ENCODE results near the gene REXO4. TPM values are rescaled to one million over a fixed set of nuclear protein-coding genes. Genes with fewer than 3 reads are reported as not detected.

Gene REXO4
- total and polyA plus RNA-seq, 10 of the 15 experiments (the other 5 are each of a cell fraction or from before 2014, with no cell fraction given): 2.7 to 43.9 (median 30.5) TPM

- TF ChIP-seq BHLHE40 (IDR thresholded peaks at IDR 0.05; ENCODE audit: borderline replicate concordance in 1 of 2, low read depth in 2 of 2, low read length in 1 of 2) (peak in 1 of 2 experiments; percentile 37; a peak in 1 of 4 replicates), POU2F2 (IDR thresholded peaks at IDR 0.05; ENCODE audit: borderline replicate concordance, low read depth, low read length) (peak; percentile 99), NKRF (conservative IDR thresholded peaks at IDR 0.05) (no peak), MEF2A (IDR thresholded peaks at IDR 0.05; ENCODE audit: insufficient read depth, low read depth, low read length) (0 out of 2 replicates have a peak, but pooled peaks have one; percentile 11), MTA3 (IDR thresholded peaks at IDR 0.05; ENCODE audit: borderline replicate concordance, low read length) (no peak), CUX1 (IDR thresholded peaks at IDR 0.05; ENCODE audit: insufficient replicate concordance, low read depth, low read length) (no peak), HDAC2 (IDR thresholded peaks at IDR 0.05) (no peak), SPI1 (IDR thresholded peaks at IDR 0.05; ENCODE audit: borderline replicate concordance, insufficient read depth, low read depth, low read length) (peak; percentile 73), SIN3A (IDR thresholded peaks at IDR 0.05; ENCODE audit: low read depth, low read length) (no peak), RBBP5 (conservative IDR thresholded peaks at IDR 0.05) (no peak)
- TF ChIP-seq, protein P1, sequence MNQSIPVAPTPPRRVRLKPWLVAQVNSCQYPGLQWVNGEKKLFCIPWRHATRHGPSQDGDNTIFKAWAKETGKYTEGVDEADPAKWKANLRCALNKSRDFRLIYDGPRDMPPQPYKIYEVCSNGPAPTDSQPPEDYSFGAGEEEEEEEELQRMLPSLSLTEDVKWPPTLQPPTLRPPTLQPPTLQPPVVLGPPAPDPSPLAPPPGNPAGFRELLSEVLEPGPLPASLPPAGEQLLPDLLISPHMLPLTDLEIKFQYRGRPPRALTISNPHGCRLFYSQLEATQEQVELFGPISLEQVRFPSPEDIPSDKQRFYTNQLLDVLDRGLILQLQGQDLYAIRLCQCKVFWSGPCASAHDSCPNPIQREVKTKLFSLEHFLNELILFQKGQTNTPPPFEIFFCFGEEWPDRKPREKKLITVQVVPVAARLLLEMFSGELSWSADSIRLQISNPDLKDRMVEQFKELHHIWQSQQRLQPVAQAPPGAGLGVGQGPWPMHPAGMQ (IDR thresholded peaks at IDR 0.05; ENCODE audit: borderline replicate concordance): no peak
- TF ChIP-seq, protein P2, sequence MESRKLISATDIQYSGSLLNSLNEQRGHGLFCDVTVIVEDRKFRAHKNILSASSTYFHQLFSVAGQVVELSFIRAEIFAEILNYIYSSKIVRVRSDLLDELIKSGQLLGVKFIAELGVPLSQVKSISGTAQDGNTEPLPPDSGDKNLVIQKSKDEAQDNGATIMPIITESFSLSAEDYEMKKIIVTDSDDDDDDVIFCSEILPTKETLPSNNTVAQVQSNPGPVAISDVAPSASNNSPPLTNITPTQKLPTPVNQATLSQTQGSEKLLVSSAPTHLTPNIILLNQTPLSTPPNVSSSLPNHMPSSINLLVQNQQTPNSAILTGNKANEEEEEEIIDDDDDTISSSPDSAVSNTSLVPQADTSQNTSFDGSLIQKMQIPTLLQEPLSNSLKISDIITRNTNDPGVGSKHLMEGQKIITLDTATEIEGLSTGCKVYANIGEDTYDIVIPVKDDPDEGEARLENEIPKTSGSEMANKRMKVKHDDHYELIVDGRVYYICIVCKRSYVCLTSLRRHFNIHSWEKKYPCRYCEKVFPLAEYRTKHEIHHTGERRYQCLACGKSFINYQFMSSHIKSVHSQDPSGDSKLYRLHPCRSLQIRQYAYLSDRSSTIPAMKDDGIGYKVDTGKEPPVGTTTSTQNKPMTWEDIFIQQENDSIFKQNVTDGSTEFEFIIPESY (IDR thresholded peaks at IDR 0.05): no peak
- TF ChIP-seq, protein P3, sequence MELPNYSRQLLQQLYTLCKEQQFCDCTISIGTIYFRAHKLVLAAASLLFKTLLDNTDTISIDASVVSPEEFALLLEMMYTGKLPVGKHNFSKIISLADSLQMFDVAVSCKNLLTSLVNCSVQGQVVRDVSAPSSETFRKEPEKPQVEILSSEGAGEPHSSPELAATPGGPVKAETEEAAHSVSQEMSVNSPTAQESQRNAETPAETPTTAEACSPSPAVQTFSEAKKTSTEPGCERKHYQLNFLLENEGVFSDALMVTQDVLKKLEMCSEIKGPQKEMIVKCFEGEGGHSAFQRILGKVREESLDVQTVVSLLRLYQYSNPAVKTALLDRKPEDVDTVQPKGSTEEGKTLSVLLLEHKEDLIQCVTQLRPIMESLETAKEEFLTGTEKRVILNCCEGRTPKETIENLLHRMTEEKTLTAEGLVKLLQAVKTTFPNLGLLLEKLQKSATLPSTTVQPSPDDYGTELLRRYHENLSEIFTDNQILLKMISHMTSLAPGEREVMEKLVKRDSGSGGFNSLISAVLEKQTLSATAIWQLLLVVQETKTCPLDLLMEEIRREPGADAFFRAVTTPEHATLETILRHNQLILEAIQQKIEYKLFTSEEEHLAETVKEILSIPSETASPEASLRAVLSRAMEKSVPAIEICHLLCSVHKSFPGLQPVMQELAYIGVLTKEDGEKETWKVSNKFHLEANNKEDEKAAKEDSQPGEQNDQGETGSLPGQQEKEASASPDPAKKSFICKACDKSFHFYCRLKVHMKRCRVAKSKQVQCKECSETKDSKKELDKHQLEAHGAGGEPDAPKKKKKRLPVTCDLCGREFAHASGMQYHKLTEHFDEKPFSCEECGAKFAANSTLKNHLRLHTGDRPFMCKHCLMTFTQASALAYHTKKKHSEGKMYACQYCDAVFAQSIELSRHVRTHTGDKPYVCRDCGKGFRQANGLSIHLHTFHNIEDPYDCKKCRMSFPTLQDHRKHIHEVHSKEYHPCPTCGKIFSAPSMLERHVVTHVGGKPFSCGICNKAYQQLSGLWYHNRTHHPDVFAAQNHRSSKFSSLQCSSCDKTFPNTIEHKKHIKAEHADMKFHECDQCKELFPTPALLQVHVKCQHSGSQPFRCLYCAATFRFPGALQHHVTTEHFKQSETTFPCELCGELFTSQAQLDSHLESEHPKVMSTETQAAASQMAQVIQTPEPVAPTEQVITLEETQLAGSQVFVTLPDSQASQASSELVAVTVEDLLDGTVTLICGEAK (IDR thresholded peaks at IDR 0.05; ENCODE audit: borderline replicate concordance): 0 out of 2 replicates have a peak, but pooled peaks have one; percentile 1
These were observed 2.6 kb upstream of the REXO4 start (continued) for GRCh38 chr9:133420392-133420827.

All from GM12878 (cell line).